H54 (cell line): Measurements from ENCODE around the gene TIGD3.

Experiments
- DNase-seq: peaks from one replicate; pipeline ENCODE4 v3.0.0; 2011; ENCODE audit warnings: low spot score, mixed read lengths; ENCODE audit not compliant: insufficient read length
- FAIRE-seq: peaks from 3 replicates; lab custom pipeline; 2011; peaks lifted over from hg19 to GRCh38; lab: Jason Lieb, UNC
- POLR2A ChIP-seq: IDR thresholded peaks from 2 replicates; pipeline ENCODE4 v1.6.1; 2011; ENCODE audit warnings: low read depth, mild to moderate bottlenecking, low read length

The TIGD3 gene

DNA sequence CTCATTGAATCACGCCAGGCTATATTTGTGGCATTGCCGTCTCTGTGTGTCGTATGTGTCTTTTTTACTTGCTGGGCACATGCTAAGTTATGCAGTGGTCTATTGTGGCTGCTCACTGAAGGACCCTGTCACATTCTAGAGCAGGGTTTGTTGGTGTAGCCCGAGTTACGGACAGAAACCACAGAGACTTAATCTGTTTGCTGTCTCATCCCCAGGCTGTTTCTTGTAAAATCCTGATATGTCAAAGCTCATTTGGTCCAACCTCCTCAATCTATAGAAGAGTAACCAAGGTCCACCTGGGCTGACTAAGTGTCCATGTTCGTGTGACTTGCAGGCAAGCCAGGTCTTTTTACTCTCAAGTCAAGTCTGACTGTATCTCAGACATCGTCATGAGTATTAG lies 15.9 kb upstream of the TIGD3 start:
- no peak for TF ChIP-seq POLR2A
- DNase-seq (no peak), FAIRE-seq (no peak)

DNA sequence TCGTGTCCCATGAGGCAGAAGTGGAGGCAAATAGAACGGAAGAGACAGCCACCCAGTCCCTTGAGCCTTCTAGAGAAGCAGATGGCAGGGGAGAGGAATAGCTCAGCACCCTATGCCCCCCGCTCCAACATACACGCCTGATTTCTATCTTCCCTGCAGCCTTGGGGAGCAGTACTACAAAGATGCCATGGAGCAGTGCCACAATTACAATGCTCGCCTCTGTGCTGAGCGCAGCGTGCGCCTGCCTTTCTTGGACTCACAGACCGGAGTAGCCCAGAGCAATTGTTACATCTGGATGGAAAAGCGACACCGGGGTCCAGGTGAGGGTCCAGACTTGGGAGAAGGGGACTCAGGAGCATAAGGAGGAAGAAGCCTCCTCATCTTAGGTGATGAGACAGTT lies 14.3 kb upstream of the TIGD3 start:
- DNase-seq (no peak), FAIRE-seq (no peak)
- no peak for TF ChIP-seq POLR2A

DNA sequence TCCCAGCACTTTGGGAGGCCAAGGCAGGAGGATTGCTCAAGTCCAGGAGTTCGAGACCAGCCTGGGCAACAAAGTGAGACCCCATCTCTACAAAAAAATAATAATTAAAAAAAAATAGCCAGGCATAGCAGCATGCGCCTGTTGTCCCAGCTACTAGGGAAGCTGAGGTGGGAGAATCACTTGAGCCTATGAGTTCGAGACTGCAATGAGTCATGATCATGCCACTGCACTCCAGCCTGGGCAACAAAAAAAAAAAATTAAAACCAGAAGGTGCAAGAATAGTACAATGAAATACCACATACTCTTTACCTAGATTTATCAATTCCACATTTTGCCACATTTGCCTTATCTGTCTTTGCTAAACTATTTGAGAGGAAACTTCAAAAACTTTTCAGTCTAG lies 12.7 kb upstream of the TIGD3 start:
- FAIRE-seq, result no peak
- DNase-seq, result no peak
- no peak for TF ChIP-seq POLR2A

DNA sequence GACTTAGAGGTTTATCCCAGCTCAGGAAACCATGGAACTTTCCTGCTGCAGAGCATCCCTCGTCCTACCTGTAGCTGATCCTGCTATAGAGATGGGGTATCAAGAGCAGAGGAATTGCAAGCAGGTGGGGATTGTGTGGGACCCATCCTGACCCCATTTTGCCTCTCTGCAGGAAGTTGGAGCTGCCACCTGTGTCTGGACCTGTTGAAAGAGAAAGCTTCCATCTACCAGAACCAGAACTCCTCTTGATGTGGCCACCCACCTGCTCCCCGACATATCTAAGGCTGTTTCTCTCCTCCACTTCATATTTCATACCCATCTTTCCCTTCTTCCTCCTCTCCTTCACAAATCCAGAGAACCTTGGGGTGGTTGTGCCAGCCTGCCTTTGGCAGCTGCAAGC lies 3.0 kb upstream of the TIGD3 start:
- no peak for TF ChIP-seq POLR2A
- FAIRE-seq (no peak), DNase-seq (no peak)

- no peak for TF ChIP-seq POLR2A
- no peak for DNase-seq
- FAIRE-seq, result no peak
These were observed 1.8 kb upstream of the TIGD3 start for GRCh38 chr11:65352783-65353182.

DNA sequence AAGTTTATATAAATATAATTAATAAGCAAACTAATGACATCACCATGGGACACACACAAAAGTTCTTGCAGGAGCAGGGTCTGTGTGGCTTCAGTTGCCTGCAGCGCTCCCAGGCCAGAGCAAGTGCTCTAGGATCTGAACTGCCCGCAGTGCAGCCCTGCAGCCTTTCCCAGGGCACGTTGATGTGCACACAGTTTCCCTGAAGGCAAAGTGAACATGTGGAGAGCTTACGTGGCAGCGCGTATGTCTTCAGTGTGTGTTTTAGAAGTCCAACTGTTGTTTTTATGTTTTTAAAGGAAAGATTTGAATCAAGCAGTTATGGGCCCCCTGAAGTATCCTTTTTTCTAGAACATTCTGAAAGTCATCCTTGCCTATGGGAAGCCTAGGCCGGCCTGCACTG lies 1.2 kb upstream of the TIGD3 start:
- no peak for DNase-seq
- TF ChIP-seq POLR2A, result no peak
- no peak for FAIRE-seq

DNA sequence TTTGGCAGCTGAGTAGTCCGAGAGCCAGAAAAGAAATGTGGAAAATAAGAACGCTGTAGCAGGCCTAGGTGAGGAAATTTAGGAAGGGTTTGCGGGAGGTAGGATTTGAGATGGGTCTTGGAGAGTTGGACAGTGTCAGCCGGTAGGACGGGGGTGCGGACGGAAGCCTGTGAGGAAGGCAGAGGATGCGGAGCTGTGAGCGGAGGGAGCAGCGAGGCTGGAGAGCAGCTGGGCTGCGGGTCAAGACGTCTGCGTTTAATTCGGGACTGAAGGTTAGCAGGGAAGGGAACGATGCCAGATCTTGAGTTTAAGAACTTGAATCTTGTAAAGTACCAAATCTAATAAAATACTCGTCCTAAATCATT lies 669 bp upstream of the TIGD3 start:
- DNase-seq, result no peak
- TF ChIP-seq POLR2A, result no peak
- no peak for FAIRE-seq

DNA sequence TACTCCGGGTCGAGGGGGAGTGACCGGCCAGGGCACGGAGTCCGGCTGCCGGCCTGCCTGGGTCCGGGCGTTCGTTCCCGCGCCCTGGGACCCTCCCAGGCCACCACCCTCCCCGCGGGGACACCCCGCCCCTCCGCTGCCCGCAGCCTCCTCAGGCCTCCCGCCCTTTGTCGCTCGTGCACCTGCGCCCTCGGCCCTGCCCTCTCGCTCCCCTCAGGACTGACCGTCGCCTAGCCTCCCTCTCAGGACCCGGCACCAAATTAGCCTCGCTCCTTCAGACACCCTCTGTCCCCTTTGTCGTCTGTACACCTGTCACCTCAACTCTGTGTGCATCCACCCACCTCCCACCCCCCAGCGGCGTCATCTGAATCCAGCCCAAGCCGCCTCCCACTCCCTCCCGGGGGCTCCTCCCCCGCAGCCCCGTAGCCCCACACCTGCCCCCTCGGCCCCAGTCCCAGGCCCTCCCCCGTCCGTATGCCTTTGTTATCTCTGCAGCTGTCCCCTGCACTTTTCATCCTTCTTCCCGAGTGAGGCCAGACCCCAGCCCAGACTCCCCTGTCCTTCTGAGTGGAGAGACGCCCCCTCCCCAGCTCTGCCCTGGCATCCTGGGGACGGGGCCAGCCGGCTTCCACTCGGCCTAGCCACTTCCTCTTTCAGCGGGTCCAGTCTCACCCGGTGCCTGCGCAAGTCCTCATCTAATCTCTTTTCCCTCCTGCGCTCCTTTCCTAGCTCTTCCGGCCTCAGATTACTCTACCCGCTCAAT lies 643 bp downstream of the TIGD3 start:
- peak; percentile 23 for DNase-seq
- TF ChIP-seq POLR2A, result no peak
- no peak for FAIRE-seq

- no peak for FAIRE-seq
- TF ChIP-seq POLR2A, result no peak
- no peak for DNase-seq
These were observed 1.3 kb downstream of the TIGD3 start for GRCh38 chr11:65355776-65356393.

GRCh38 chr11:65356394-65356972 lies 1.9 kb downstream of the TIGD3 start:
- no peak for FAIRE-seq
- no peak for TF ChIP-seq POLR2A
- DNase-seq, result no peak

DNA sequence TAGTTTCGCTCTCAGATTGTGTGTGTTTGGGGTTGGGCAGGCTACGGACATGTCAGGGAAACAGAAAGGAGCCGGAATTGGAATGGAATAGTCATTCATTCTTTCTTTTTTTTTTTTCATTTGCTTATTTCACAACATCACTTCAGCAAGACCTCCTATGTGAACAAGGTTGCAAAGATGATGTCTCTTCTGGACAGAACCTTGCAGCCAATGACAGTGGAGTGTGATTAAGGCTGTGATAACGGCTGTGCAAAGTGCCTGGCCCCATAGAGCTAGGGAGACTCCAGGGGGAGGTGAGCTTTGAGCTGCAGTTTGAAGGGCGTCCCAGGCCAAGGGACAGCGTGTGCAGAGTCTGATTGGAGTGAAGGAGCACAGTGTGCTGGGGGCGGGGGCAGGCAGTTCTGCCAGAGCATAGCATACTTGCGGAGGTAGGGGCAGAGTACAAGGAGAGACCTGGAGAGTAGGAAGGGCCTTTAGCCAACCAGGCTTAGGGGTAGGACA lies 3.4 kb downstream of the TIGD3 start:
- no peak for DNase-seq
- TF ChIP-seq POLR2A, result no peak
- FAIRE-seq, result no peak

DNA sequence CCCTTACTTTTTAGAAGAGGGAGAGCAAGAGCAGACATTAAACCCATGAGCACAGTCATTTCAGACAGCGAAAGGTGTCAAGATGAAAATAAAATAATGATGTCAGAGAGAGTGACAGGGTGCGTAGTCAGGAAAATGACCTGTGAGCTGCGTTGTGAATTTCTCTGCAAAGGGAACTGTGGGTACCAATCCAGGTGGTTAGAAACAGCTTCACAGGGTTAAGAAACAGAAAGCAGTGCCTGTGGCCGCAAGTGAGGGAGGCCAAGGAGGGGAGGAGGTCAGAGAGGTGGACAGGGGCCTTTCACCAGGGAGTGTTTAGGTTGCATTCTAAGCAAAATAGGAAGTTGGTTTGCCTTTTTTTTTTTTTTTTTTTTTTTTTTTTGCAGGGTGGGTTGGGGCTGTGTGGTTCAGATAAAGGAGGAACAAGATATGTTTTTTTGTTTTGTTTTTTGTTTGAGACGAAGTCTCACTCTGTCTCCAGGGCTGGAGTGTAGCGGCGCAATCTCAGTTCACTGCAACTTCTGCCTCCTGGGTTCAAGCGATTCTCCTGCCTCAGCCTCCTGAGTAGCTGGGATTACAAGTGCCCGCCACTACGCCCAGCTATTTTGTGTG lies 7.9 kb downstream of the TIGD3 start:
- DNase-seq (no peak), FAIRE-seq (no peak)
- no peak for TF ChIP-seq POLR2A

DNA sequence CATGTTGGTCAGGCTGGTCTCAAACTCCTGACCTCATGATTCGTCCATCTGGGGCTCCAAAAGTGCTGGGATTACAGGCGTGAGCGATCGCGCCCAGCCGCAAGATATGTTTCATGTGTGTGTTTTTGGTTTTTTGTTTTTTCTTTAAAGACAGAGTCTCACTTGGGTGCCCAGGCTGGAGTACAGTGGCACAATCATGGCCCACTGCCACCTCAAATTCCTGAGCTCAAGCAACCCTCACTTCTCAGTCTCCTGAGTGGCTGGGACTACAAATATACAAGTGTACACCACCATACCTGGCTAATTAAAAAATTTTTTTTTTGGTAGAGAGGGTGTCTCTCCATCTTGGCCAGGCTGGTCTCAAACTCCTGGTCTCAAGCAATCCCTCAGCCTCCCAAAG lies 8.4 kb downstream of the TIGD3 start:
- FAIRE-seq (no peak), DNase-seq (no peak)
- TF ChIP-seq POLR2A, result no peak

GRCh38 chr11:65363770-65364169 lies 9.2 kb downstream of the TIGD3 start:
- no peak for DNase-seq
- TF ChIP-seq POLR2A, result no peak
- no peak for FAIRE-seq
